HG02973 (cell line): ENCODE measurements around the gene PPP4R3C.
"Not testable (repeated sequence)": the region's sequence is repeated elsewhere in the genome, so short reads cannot be mapped to it uniquely, and the experiment has no call there.

Source experiments
- ATAC-seq: cut with Tn5 transposase; IDR thresholded peaks from one replicate; pipeline ENCODE4 v1.9.1; 2021; ENCODE audit warnings: moderate library complexity; ENCODE audit not compliant: unreplicated experiment

The PPP4R3C gene

GRCh38 chrX:27463187-27463586 is at the start of gene PPP4R3C:
PPP4R3C (minus strand) TSS chrX:27463341; CDS start chrX:27463296, 45 bp downstream.
- no peak for ATAC-seq

GRCh38 chrX:27491397-27491796 is 28.3 kb upstream of the PPP4R3C start:
- no peak for ATAC-seq

- ATAC-seq = no peak
Measured at GRCh38 chrX:27466051-27466450, 2.9 kb upstream of the PPP4R3C start.

- no peak for ATAC-seq
Measured at GRCh38 chrX:27465036-27465435, 1.9 kb upstream of the PPP4R3C start.

GRCh38 chrX:27459129-27459528 is 4.0 kb downstream of the PPP4R3C start:
- not testable (repeated sequence) for ATAC-seq

GRCh38 chrX:27458544-27458943 is 4.6 kb downstream of the PPP4R3C start:
- not testable (repeated sequence) for ATAC-seq

- no peak for ATAC-seq
Measured at GRCh38 chrX:27451324-27451723, 11.8 kb downstream of the PPP4R3C start.

- no peak for ATAC-seq
Measured at GRCh38 chrX:27446423-27446822, 16.7 kb downstream of the PPP4R3C start.

GRCh38 chrX:27445438-27445837 is 17.7 kb downstream of the PPP4R3C start:
- no peak for ATAC-seq

GRCh38 chrX:27444093-27444908 is 18.8 kb downstream of the PPP4R3C start:
- ATAC-seq = no peak

GRCh38 chrX:27442392-27442791 is 20.7 kb downstream of the PPP4R3C start:
- ATAC-seq = not testable (repeated sequence)

- no peak for ATAC-seq
Measured at GRCh38 chrX:27439771-27440170, 23.4 kb downstream of the PPP4R3C start.

- no peak for ATAC-seq
Measured at GRCh38 chrX:27438937-27439336, 24.2 kb downstream of the PPP4R3C start.

GRCh38 chrX:27435031-27435430 is 28.1 kb downstream of the PPP4R3C start:
- ATAC-seq = no peak
